Fibroblast of mammary gland (primary cell): ENCODE data around the gene KRTAP3-1.
"Not testable (repeated sequence)": the region's sequence is repeated elsewhere in the genome, so short reads cannot be mapped to it uniquely, and the experiment has no call there.

ENCODE experiments used
- DNase-seq: peaks from one replicate; pipeline ENCODE4 v3.0.0-alpha.2; 2010; ENCODE audit warnings: low read depth
- H3K4me3 ChIP-seq: 2 replicates; pipeline ENCODE4 v1.5.1; 2011; ENCODE audit warnings: low read depth, mild to moderate bottlenecking, low read length, moderate library complexity; ENCODE audit not compliant: control insufficient read depth
- TF ChIP-seq, protein P1 (sequence below): conservative IDR thresholded peaks from 2 replicates; pipeline ENCODE4 v1.5.1; 2011; ENCODE audit warnings: low read depth, low read length, inconsistent platforms; ENCODE audit not compliant: control insufficient read depth, insufficient read depth

Gene KRTAP3-1

DNA sequence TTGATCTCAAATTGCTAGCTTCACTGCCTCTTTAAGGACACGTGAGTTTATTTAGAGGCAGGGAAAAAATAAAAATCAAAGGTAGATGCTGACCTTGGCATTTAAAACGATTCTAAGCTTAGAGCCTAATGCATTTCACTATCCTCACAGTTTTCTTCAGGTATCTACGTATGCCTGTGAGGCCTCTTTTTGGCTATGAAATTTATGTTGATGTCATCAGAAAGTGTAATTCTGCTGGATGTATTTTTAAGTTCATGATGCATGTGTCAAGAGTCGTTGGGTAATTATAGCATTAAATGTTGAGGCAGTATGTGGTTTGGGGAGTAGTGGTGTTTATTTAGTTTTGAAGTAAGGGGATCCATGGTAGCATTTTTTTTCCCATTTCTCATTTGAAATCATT, 5.0 kb downstream of the KRTAP3-1 start:
- TF ChIP-seq, protein P1, sequence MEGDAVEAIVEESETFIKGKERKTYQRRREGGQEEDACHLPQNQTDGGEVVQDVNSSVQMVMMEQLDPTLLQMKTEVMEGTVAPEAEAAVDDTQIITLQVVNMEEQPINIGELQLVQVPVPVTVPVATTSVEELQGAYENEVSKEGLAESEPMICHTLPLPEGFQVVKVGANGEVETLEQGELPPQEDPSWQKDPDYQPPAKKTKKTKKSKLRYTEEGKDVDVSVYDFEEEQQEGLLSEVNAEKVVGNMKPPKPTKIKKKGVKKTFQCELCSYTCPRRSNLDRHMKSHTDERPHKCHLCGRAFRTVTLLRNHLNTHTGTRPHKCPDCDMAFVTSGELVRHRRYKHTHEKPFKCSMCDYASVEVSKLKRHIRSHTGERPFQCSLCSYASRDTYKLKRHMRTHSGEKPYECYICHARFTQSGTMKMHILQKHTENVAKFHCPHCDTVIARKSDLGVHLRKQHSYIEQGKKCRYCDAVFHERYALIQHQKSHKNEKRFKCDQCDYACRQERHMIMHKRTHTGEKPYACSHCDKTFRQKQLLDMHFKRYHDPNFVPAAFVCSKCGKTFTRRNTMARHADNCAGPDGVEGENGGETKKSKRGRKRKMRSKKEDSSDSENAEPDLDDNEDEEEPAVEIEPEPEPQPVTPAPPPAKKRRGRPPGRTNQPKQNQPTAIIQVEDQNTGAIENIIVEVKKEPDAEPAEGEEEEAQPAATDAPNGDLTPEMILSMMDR, result no peak
- H3K4me3 ChIP-seq, result no peak overlapping the region

DNA sequence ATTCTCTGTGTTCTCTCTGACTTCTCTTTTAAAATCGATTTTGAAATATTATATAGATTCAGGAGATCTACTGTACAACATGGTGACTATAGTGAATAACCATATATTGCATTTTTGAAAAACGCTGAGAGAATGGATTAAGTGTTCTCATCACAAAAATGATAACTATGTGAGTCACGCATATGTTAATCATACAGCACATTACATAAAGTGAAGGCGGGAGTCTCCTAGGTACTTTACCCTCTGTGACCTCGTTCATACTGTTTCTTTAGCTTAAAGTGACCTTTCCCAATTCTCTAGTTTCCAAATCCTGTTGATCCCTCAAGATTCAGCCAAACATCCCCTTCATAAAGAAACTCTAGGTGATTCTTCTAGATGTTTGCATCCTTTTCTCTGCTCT, 6.1 kb downstream of the KRTAP3-1 start:
- peak; percentile 49 for DNase-seq
- no peak overlapping the region for H3K4me3 ChIP-seq
- TF ChIP-seq, protein P1, result no peak

More for the DNA sequence above, 5.0 kb downstream of the KRTAP3-1 start:
- DNase-seq, result no peak

DNA sequence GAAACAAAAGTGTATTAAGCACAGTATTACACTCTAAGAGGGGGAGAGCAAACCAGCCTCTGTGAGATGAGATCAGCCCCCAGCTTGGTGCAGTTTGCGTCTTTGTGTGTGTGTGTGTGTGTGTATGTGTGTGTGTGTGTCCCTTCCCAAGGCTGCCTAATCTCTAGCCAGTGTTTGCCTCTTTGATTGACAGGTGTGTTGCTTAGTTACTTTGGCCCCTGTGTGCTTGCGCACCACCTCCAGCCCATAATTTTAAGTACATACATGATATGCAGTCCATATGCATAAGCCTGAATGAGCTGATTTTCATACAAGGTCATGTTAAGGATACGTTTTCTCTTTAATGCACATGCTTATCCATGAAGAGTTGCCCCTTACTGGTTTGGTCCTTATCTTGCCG, 7.1 kb downstream of the KRTAP3-1 start:
- TF ChIP-seq, protein P1, result no peak
- no peak for DNase-seq
- H3K4me3 ChIP-seq, result no peak overlapping the region

DNA sequence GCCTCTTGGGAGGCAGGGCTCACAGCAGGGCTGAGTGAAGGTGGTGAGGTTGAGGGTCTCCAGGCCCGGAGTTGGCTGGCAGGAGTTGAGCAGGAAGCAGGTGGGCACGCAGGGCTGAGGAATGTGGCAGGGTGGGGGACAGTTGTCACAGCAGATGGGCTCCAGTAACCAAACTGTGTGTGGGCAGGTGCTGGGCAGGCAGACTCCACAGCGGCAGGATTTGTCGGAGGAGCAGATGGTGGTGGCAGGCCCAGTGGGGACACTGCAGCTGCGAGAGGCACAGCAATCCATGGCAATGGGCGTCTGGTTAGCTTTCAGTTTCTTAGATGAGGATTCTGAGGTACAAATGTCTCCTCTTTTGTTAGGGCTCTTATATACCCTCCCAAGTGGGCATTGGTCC, 9.4 kb downstream of the KRTAP3-1 start, which contains the start of gene KRTAP3-2:
Gene KRTAP3-2 (minus strand): TSS at position 344 of the 400 bp plus-strand sequence. CDS start 53 bp downstream, at position 291.
- not testable (repeated sequence) for DNase-seq, H3K4me3 ChIP-seq

DNA sequence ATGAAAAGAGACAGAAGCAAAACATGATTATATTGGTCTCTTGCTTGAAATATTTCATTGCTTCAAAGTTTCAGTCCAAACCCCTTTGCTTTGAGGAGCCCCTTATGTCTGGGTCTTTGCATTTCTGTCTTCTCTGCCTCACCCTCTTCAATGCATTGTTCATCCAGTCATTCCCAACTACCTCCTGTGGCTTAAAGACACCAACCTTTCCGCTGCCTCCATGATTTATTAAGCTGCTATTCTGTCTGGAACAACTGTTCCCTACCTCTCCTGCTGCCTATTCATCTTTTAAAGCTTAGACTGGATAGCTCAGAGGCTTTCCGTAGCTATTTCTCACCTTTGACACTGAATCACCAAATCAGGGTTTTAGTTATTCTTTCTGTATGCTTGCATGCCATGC, 11.6 kb downstream of the KRTAP3-1 start:
- DNase-seq, result no peak
- TF ChIP-seq, protein P1, result no peak

DNA sequence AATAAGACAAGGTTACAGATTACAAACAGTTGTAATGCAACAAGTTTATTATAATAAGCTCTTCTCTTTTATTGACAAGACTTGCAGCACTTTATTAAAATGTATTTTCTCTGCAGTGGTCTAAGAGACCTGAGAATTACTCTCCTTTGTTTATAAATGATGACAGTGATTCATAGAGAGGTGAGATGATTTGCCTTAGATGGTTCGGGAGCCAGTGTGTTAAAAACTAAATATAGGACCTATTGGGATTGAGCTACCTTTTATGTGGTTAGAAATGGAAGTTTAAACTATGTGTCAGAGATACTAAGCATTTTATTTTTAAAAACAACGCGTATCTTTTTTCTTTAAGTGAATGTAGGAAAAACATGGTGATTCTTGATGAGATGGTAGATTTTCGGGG, 12.1 kb downstream of the KRTAP3-1 start:
- TF ChIP-seq, protein P1, result no peak

More for the DNA sequence above, 11.6 kb downstream of the KRTAP3-1 start:
- no peak overlapping the region for H3K4me3 ChIP-seq

DNA sequence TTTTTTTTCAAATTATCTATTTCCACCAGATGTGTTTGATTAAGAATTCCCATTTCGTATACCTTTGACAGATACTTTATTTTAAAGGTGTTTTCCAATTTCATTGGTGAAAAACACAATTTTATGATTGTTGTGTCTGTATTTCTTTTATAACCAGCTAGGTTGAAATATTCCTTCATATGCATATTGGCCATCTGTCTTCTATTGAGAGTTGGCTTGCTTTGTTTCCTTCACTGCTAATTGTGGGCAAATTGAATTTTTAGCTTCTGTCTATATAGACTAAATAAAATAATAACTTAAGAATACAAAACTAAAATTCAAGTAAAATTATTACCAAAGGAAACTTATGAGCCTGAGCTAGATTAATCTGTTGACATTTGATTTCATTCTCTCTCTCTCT, 13.8 kb downstream of the KRTAP3-1 start:
- no peak for DNase-seq
- H3K4me3 ChIP-seq, result no peak overlapping the region
- TF ChIP-seq, protein P1, result no peak

More for the DNA sequence above, 12.1 kb downstream of the KRTAP3-1 start:
- no peak overlapping the region for H3K4me3 ChIP-seq
- no peak for DNase-seq
